HG02938 (cell line): ENCODE results near the gene CLCN6.

Experiments
- ATAC-seq: cut with Tn5 transposase; IDR thresholded peaks from one replicate; pipeline ENCODE4 v1.9.1; 2021; ENCODE audit warnings: mild to moderate bottlenecking, moderate library complexity; ENCODE audit not compliant: unreplicated experiment

Gene CLCN6

GRCh38 chr1:11805422-11806306 lies at the start of gene CLCN6, which contains the start of gene MTHFR:
Gene CLCN6, plus strand, starts transcription at chr1:11806191. Its CDS starts 72 bp downstream, at chr1:11806263.
Gene MTHFR, minus strand, starts transcription at chr1:11805964. Its CDS starts 2,848 bp downstream, at chr1:11803116.
- ATAC-seq = peak; percentile 83

GRCh38 chr1:11757047-11757446 lies 48.9 kb upstream of the CLCN6 start:
- ATAC-seq = no peak

- ATAC-seq = no peak
Observed at GRCh38 chr1:11759791-11760190, 46.2 kb upstream of the CLCN6 start.

- ATAC-seq = no peak
Observed at GRCh38 chr1:11761285-11761684, 44.7 kb upstream of the CLCN6 start.

- ATAC-seq = no peak
Observed at GRCh38 chr1:11761988-11762406, 44.0 kb upstream of the CLCN6 start, which contains the start of gene C1orf167. Gene C1orf167, plus strand, starts transcription at chr1:11762193. Its CDS starts 2,208 bp downstream, at chr1:11764401.

GRCh38 chr1:11764115-11764514 lies 41.9 kb upstream of the CLCN6 start:
- no peak for ATAC-seq

GRCh38 chr1:11764519-11764918 lies 41.5 kb upstream of the CLCN6 start:
- no peak for ATAC-seq

- no peak for ATAC-seq
Observed at GRCh38 chr1:11765661-11766428, 40.1 kb upstream of the CLCN6 start.

- ATAC-seq = no peak
Observed at GRCh38 chr1:11766429-11766776, 39.6 kb upstream of the CLCN6 start.

GRCh38 chr1:11767922-11768704 lies 37.9 kb upstream of the CLCN6 start:
- ATAC-seq = no peak

GRCh38 chr1:11768821-11769220 lies 37.2 kb upstream of the CLCN6 start:
- no peak for ATAC-seq

- ATAC-seq = no peak
Observed at GRCh38 chr1:11769274-11769673, 36.7 kb upstream of the CLCN6 start.

- ATAC-seq = no peak
Observed at GRCh38 chr1:11770011-11770410, 36.0 kb upstream of the CLCN6 start.

- no peak for ATAC-seq
Observed at GRCh38 chr1:11771481-11772043, 34.4 kb upstream of the CLCN6 start.

- no peak for ATAC-seq
Observed at GRCh38 chr1:11772458-11772857, 33.5 kb upstream of the CLCN6 start.

- no peak for ATAC-seq
Observed at GRCh38 chr1:11774753-11775152, 31.2 kb upstream of the CLCN6 start.

- ATAC-seq = no peak
Observed at GRCh38 chr1:11777658-11778322, 28.2 kb upstream of the CLCN6 start.

GRCh38 chr1:11778336-11778735 lies 27.7 kb upstream of the CLCN6 start:
- ATAC-seq = no peak

GRCh38 chr1:11778844-11779623 lies 27.0 kb upstream of the CLCN6 start:
- no peak for ATAC-seq
